Effector memory CD4-positive, alpha-beta T cell (primary cell): ENCODE results near the gene CALCOCO2.
"Not testable (repeated sequence)": the region's sequence is repeated elsewhere in the genome, so short reads cannot be mapped to it uniquely, and the experiment has no call there.

Experiments
- DNase-seq, 3 donors: peaks; one replicate each; pipeline ENCODE4 v3.0.0-alpha.2; 2020
- H3K27ac ChIP-seq: 2 replicates; pipeline ENCODE4 v1.7.0; 2013; ENCODE audit warnings: mild to moderate bottlenecking, low read length, moderate library complexity; ENCODE audit not compliant: insufficient read depth, poor library complexity, severe bottlenecking
- H3K27me3 ChIP-seq: replicated peaks from 2 replicates; pipeline ENCODE4 v1.7.0; 2013; ENCODE audit warnings: mild to moderate bottlenecking, low read length; ENCODE audit not compliant: insufficient read depth, control insufficient read depth, poor library complexity, severe bottlenecking
- H3K36me3 ChIP-seq: 2 replicates; pipeline ENCODE4 v1.7.0; 2013; ENCODE audit warnings: mild to moderate bottlenecking, low read length, moderate library complexity; ENCODE audit not compliant: control insufficient read depth, insufficient read depth
- H3K4me1 ChIP-seq: 2 replicates; pipeline ENCODE4 v1.7.0; 2013; ENCODE audit warnings: low read length, mild to moderate bottlenecking; ENCODE audit not compliant: control insufficient read depth, insufficient read depth, poor library complexity, severe bottlenecking
- H3K4me3 ChIP-seq: 2 replicates; pipeline ENCODE4 v1.7.0; 2013; ENCODE audit warnings: low read length, low read depth, mild to moderate bottlenecking; ENCODE audit not compliant: insufficient read depth, poor library complexity, severe bottlenecking
- H3K9me3 ChIP-seq: 2 replicates; pipeline ENCODE4 v1.7.0; 2013; ENCODE audit warnings: mild to moderate bottlenecking, low read length, moderate library complexity; ENCODE audit not compliant: control insufficient read depth

Gene CALCOCO2

DNA sequence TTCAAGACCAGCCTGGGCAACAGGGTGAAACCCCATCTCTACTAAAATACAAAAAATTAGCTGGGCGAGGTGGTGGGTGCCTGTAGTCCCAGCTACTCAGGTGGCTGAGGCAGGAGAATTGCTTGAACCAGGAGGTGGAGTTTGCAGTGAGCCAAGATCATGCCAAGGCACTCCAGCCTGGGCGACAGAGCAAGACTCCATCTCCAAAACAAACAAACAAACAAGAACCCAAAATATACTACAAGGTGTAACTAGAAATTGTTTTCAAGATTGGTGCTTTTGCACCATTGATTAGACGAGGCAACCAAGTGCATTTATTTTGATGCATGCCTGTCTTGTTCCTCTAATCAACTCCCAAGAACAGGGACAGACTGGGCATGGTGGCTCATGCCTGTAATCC, 41.6 kb downstream of the CALCOCO2 start:
- not testable (repeated sequence) for H3K4me3 ChIP-seq, DNase-seq, H3K27ac ChIP-seq, H3K9me3 ChIP-seq, H3K36me3 ChIP-seq, H3K4me1 ChIP-seq, H3K27me3 ChIP-seq

DNA sequence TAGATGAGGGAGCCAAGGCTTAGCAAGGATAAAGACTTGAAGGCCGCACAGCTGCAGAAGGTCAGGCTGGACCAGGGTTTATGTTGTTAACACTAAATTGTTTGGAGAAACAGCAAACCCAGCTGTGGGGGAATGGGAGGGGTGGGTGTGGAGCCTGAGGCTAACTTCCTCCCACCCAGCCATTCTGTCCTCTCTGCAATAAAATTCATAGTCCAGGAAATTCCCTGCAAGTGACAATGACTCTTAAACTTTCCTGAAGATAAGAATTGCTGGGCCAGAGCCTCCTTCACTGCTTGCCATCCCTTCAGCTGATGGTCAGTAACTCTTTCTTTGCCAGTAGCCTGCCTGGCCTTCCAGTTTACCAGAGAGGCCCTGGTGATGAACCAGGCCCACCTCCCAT, 42.4 kb downstream of the CALCOCO2 start:
- H3K27me3 ChIP-seq = no peaks in the 10 kb centered on the region
- no peaks in the 10 kb centered on the region for H3K4me1 ChIP-seq
- H3K36me3 ChIP-seq = no peaks in the 10 kb centered on the region
- no peaks in the 10 kb centered on the region for H3K9me3 ChIP-seq
- no peak overlapping the region for H3K27ac ChIP-seq
- no peak for DNase-seq
- H3K4me3 ChIP-seq = no peak overlapping the region

DNA sequence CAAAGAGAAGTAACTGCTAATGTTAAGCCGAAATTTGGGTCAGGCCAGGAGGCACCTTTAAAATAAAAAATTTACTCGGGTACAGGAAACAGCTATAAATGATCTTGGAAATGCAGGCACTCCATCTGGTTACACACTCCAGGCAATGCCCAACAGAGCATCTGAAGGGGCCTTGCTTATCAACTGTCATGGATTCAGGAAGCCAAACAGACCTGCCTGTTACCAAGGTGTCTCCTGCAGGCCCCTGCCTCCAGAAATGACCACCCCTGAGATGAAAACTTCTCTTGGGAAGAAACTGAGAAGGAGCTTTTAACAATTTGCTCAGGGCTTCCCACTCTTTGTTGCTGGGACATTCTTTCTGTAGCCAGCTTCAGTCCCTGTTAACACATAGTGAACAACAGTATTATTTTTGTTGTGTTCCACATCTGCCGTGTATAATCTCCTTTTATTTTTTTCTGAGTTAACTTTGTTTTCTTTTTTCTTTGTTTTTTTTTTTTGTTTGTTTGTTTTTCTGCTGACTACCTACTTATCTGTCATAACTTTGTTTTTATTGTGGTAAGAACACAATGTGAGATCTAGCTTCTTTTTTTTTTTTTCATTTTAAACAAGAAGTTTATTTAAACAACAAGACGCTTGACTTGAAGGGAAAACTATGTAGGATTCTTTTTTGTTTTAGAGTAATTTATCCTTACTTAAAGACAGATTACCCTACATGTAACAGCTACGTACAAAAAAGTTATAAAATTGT, 43.0 kb downstream of the CALCOCO2 start:
- Histone ChIP-seq H3K9me3 (no peaks in the 10 kb centered on the region), H3K36me3 (no peaks in the 10 kb centered on the region), H3K4me1 (no peaks in the 10 kb centered on the region), H3K27me3 (no peaks in the 10 kb centered on the region), H3K27ac (no peak overlapping the region), H3K4me3 (no peak overlapping the region)
- DNase-seq = no peak

DNA sequence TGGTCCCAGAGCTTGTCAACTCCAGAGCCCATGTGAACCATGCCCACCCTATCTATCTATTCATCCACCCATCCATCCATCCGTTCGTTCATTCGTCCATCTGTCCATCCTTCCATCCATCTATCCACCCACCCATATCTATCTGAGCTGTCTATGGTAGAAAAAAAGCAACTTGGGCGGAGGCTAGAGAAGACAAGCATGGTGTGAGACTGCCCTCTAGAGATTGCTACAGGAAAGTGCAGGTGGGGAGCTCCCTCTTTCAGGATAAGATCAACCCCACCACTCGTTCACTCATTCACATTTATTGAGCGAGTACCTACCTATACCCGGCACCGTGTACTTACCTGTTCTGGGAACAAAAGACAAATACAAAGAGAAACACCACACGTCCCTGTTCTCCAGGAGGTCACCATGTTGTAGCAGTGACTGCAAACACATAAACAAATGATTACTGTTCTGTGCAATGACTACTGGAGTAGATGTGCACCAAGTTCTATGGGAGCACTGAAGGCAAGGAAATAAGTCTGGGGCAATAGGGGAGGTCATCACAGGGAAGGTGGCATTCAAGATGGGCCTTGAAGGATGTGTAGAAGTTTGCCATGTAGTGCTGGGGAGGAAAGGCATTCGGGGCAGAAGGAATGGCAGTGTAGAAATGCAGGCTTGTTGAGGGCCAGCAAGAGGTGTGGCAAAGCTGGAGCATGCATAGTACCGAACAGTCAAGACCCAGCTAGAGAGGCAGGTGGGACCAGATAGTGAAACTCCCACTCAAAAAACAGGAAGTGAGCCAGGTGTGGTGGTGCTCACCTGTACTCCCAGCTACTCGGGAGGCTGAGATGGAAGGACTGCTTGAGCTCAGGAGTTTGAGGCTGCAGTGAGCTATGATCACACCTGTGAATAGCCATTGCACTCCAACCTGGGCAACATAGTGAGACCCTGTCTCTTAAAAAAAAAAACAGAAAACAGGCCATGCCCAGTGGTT, 48.4 kb downstream of the CALCOCO2 start:
- Histone ChIP-seq H3K4me3 (no peak overlapping the region), H3K27ac (no peak overlapping the region)
- DNase-seq = peak; percentile 22 to 38 (median 32)

DNA sequence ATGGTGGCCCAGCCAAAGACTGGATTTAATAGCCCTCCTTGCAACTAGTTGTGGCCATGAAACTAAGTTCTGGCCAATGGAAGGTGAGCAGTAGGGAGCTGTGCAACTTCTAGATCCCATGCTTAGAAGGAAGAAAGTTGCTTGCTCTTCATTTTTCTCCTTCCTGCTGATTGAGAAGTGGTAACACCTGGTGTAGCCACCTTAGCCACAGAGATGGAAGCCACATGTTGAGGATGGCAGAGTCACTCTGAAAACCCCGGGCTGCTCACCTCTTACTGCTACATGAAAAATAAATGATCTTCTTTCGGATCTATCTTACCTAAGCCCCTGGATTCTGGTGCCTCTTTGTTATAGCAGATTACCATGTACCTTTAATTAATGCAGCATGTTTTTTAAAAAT, 51.4 kb downstream of the CALCOCO2 start:
- H3K9me3 ChIP-seq = no peaks in the 10 kb centered on the region
- H3K36me3 ChIP-seq = no peaks in the 10 kb centered on the region
- H3K27me3 ChIP-seq = no peaks in the 10 kb centered on the region
- H3K4me1 ChIP-seq = peaks cover 3% of the 10 kb centered on the region
- no peak overlapping the region for H3K4me3 ChIP-seq
- no peak for DNase-seq
- H3K27ac ChIP-seq = no peak overlapping the region

More for the DNA sequence above, 48.4 kb downstream of the CALCOCO2 start:
- H3K36me3 ChIP-seq = no peaks in the 10 kb centered on the region
- H3K9me3 ChIP-seq = no peaks in the 10 kb centered on the region
- H3K4me1 ChIP-seq = no peaks in the 10 kb centered on the region
- H3K27me3 ChIP-seq = no peaks in the 10 kb centered on the region

DNA sequence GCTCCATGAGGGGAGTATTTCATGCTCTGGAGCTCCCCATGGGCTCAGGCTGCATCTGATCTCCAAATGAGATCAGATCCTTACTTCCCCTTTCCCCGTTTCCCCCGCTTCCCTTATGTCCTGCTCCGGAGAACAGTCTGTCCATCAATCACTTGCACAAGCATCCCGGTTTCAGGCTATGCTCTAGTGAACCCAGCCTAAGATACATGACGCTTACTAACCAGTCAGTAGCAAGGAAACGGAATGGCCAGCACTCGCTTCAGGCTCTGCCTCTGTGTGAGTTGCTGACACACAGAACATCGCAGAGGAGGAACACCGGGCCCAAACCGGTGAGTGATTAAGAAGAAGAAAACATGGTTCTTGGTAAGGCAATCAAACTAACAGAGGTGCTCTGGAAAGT, 52.3 kb downstream of the CALCOCO2 start:
- Histone ChIP-seq H3K27me3 (no peaks in the 10 kb centered on the region), H3K36me3 (no peaks in the 10 kb centered on the region), H3K4me3 (no peak overlapping the region), H3K9me3 (no peaks in the 10 kb centered on the region), H3K4me1 (peaks cover 3% of the 10 kb centered on the region), H3K27ac (no peak overlapping the region)
- DNase-seq = no peak

DNA sequence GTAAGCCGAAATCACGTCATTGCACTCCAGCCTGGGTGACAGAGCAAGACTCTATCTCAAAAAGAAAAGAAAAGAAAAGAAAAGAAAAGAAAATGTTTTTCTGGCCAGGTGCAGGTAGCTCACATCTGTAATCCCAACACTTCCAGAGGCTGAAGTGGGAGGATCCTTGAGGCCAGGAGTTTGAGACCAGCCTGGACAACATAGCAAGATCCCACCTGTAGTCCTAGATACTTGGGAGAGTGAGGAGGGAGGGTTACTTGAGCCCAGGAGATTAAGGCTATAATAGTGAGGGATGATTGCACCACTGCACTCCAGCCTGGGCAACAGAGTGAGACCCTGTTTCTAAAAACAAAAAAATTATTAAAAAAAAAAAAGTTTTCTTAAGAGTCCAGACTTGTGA, 59.3 kb downstream of the CALCOCO2 start:
- H3K27me3 ChIP-seq = no peaks in the 10 kb centered on the region
- no peak for DNase-seq
- H3K9me3 ChIP-seq = no peaks in the 10 kb centered on the region
- peaks cover 6% of the 10 kb centered on the region for H3K36me3 ChIP-seq
- no peak overlapping the region for H3K4me3 ChIP-seq
- H3K4me1 ChIP-seq = peaks cover 11% of the 10 kb centered on the region
- no peak overlapping the region for H3K27ac ChIP-seq

DNA sequence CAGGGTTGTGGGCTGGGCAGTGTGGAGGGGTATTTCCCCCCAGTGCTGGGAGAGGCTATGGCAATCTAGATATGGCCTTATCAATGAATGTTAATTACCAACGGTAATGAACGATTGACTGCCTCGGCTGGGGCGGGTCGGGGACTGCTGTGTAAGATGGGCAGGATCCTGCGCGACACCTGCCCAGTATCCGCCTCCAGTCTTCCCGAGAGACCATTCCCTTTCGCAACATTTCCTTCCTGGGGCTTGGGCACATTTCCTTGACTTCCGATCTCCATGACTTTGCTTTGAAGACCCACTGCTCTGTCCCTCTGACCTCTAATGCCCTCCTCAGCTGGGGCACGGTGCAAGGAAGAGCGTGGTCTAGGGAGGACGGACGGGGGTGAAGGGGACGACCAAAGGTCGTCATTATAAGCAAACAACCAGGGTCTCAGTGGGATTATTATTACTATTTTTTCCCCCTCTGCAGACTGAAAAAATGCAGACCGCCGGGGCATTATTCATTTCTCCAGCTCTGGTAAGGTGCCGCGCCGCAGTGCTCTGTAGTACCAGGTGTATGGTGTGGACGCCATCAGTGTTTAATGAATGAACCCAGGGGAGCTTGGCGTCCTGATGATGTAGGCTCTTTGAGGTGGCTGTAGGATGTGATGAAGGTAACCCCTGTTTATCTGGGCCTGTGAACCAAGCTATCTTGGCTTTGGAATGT, 62.3 kb downstream of the CALCOCO2 start:
- peak overlapping the region; percentile 50 for H3K4me3 ChIP-seq

DNA sequence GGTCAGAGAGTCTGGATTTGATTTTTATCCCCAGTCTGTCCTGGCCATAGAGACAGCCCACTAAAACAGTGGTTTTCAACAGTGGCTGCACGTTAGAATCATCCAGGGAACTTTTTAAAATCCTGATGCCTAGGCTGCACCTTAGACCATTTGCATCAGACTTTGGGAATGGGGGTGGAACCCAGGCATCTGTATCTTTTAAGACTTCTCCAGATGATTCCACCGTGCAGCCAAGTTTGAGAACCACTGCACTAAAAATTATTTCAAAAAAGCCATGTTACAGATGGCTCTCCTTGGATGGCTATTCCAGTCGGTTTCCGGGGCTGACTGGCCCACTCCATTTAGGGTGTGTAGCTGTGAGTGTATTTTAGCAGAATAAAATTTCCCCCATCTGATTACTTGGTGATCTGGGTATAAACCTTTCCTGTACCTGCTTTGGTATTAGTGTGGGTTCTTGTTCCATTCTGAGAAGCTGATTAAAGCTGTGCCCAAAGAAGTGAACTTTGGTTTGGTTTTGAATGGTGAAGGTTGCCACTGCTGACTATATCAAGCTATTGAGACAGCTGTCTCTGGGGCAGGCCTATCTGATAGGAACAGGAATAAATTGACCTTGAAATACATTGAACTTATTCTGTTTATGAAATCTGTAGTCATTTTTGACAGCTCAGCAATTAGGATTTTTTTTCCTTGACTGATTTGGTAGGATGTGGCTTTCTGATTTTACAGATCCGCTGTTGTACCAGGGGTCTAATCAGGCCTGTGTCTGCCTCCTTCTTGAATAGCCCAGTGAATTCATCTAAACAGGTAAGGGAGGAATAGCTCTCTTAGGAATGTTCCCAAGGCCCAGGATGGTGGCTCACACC, 63.0 kb downstream of the CALCOCO2 start:
- Histone ChIP-seq H3K4me3 (no peak overlapping the region), H3K4me1 (peaks cover 11% of the 10 kb centered on the region), H3K27me3 (no peaks in the 10 kb centered on the region), H3K9me3 (no peaks in the 10 kb centered on the region), H3K27ac (no peak overlapping the region), H3K36me3 (peaks cover 25% of the 10 kb centered on the region)
- DNase-seq = no peak

More for the DNA sequence above, 62.3 kb downstream of the CALCOCO2 start:
- Histone ChIP-seq H3K4me1 (peaks cover 11% of the 10 kb centered on the region), H3K27ac (peak overlapping the region; percentile 68), H3K27me3 (no peaks in the 10 kb centered on the region), H3K36me3 (peaks cover 25% of the 10 kb centered on the region), H3K9me3 (no peaks in the 10 kb centered on the region)
- no peak for DNase-seq
